Measurements from ENCODE around the gene SRR. TPM values are rescaled to one million over a fixed set of nuclear protein-coding genes. Genes with fewer than 3 reads are reported as not detected.

SRR gene
- total and polyA plus RNA-seq, 9 donors = 4.2 to 18.7 (median 10.5) TPM

DNA sequence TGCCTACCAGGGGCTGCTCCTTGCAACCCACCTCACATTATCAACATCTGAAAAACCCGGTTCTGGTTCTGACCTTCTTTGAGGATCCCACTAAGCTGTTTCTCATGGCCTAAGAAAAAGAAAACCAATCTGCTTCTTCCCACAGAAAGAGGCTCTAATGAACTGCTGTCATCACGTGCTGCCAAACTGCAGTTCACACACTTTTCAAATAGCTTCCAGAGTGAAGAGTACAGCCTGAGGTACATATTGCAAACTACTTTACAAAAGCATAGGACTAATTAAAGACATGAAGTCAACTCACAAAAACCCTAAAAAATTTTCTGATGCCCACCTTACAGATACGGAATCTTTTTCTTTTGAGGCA is 36.9 kb upstream of the SRR start:
- Histone ChIP-seq H3K36me3 (no peaks in the 10 kb centered on the region), H3K27me3 (no peaks in the 10 kb centered on the region), H3K4me1 (ENCODE audit: insufficient read depth) (peaks cover 9% of the 10 kb centered on the region), H3K9me3 (no peaks in the 10 kb centered on the region), H3K4me3 (no peak overlapping the region), H3K27ac (no peak overlapping the region)
- DNase-seq = no peak
- TF ChIP-seq, protein P1, sequence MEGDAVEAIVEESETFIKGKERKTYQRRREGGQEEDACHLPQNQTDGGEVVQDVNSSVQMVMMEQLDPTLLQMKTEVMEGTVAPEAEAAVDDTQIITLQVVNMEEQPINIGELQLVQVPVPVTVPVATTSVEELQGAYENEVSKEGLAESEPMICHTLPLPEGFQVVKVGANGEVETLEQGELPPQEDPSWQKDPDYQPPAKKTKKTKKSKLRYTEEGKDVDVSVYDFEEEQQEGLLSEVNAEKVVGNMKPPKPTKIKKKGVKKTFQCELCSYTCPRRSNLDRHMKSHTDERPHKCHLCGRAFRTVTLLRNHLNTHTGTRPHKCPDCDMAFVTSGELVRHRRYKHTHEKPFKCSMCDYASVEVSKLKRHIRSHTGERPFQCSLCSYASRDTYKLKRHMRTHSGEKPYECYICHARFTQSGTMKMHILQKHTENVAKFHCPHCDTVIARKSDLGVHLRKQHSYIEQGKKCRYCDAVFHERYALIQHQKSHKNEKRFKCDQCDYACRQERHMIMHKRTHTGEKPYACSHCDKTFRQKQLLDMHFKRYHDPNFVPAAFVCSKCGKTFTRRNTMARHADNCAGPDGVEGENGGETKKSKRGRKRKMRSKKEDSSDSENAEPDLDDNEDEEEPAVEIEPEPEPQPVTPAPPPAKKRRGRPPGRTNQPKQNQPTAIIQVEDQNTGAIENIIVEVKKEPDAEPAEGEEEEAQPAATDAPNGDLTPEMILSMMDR (IDR thresholded peaks at IDR 0.05) = no peak
- TF ChIP-seq EP300 (IDR thresholded peaks at IDR 0.05) (no peak), POLR2A (IDR thresholded peaks at IDR 0.05) (no peak)
- WGBS, 3 donors = 68 to 77% (median 72%) methylated on average over 3 of the region's 3 CpGs
- intact Hi-C loops (cut with DNase I) = no loop called here

DNA sequence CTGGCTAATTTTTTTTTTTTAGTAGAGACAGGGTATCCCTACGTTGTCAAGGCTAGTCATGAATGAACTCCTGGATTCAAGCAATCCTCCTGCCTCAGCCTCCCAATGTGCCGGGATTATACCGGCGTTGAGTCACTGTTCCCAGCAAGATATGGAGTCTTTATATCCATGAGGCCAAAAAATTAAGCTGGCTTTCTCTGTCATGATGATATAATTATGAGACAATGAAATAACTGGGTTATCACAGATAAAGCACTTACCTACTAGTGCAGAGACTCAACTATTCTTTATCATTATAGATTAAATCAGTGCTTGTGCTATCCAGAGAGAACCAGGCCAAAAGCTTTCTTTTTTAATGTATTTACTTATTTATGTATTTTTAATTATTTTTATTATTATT is 36.4 kb upstream of the SRR start:
- H3K4me3 ChIP-seq = no peak overlapping the region
- intact Hi-C loops (cut with DNase I) = no loop called here
- H3K9me3 ChIP-seq = no peaks in the 10 kb centered on the region
- H3K27ac ChIP-seq = no peak overlapping the region
- 84 to 89% (median 88%) methylated on average over 4 of the region's 4 CpGs for WGBS, 3 donors
- no peaks in the 10 kb centered on the region for H3K36me3 ChIP-seq
- no peak for TF ChIP-seq EP300 (IDR thresholded peaks at IDR 0.05)
- no peak for TF ChIP-seq POLR2A (IDR thresholded peaks at IDR 0.05)
- TF ChIP-seq, protein P1 (IDR thresholded peaks at IDR 0.05) = no peak
- no peaks in the 10 kb centered on the region for H3K27me3 ChIP-seq
- DNase-seq = no peak
- peaks cover 9% of the 10 kb centered on the region for H3K4me1 ChIP-seq (ENCODE audit: insufficient read depth)

DNA sequence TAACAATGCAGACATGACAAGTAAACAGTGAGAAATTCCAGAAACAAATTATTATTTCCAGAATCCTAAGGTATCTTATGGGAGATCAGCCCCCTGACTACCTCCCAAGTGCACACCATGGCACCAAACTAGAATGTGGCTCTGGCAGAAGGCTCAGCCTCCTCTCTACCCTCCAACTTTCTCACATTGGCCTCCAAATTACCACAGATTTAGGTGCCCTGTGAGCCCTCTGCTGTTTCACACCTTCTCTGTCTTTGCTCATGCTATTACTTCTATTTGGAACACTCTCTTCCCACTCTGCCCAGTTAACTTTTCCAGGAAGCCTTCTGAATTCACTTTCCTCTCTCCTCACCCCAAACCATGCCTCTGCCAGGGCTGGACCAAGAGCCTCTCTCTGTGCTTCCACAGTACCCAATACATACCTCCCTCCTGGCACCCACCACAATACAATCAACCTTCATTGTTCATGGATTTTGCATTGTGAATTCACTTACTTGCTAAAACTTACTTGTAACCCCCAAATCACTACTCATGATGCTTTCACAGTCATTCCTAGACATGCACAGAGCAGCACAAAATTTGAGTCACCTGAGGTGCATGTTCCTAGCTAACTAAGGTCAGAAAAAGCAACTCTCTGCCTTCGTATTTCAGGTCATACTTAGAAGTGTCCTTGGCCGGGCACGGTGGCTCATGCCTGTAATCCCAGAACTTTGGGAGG is 31.6 kb upstream of the SRR start:
- Histone ChIP-seq H3K27me3 (no peaks in the 10 kb centered on the region), H3K36me3 (no peaks in the 10 kb centered on the region), H3K4me1 (ENCODE audit: insufficient read depth) (no peaks in the 10 kb centered on the region), H3K4me3 (no peak overlapping the region), H3K27ac (no peak overlapping the region), H3K9me3 (no peaks in the 10 kb centered on the region)
- no peak for DNase-seq
- intact Hi-C loops (cut with DNase I) = no loop called here
- WGBS, 3 donors = 93 to 94% (median 93%) methylated on average over 3 of the region's 3 CpGs
- TF ChIP-seq POLR2A (IDR thresholded peaks at IDR 0.05) (no peak), EP300 (IDR thresholded peaks at IDR 0.05) (no peak)
- TF ChIP-seq, protein P1 (IDR thresholded peaks at IDR 0.05) = no peak

DNA sequence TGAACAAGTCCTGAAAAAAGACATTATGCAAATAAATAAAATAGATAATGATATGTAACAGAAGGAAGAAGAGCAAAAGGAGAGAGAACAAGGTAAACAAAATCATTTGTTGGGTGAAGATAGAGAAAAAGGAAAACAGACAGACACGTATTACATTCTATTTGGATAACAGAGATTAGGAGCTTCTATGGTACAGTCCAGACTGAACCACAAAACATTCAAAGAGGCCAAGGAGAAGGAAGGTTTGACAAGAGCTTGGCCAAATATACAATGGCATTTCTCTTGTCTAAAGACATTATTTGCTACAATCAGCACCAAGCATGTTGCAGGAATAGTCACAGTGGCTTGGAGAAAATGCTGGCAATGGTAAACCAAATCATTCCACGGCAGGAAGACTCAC is 29.3 kb upstream of the SRR start:
- no peaks in the 10 kb centered on the region for H3K27me3 ChIP-seq
- no peak for DNase-seq
- intact Hi-C loops (cut with DNase I) = no loop called here
- H3K27ac ChIP-seq = no peak overlapping the region
- no peak overlapping the region for H3K4me3 ChIP-seq
- no peaks in the 10 kb centered on the region for H3K4me1 ChIP-seq (ENCODE audit: insufficient read depth)
- no peaks in the 10 kb centered on the region for H3K9me3 ChIP-seq
- H3K36me3 ChIP-seq = no peaks in the 10 kb centered on the region
- TF ChIP-seq, protein P1 (IDR thresholded peaks at IDR 0.05) = no peak
- TF ChIP-seq POLR2A (IDR thresholded peaks at IDR 0.05) = no peak
- no peak for TF ChIP-seq EP300 (IDR thresholded peaks at IDR 0.05)
- WGBS, 3 donors = 26 to 52% (median 37%) methylated on average over 2 of the region's 2 CpGs

Data from ovary (tissue), 9 donors.